Esophagus muscularis mucosa (tissue), 4 donors: ENCODE data around the gene TMED10. TPM values are rescaled to one million over a fixed set of nuclear protein-coding genes. Genes with fewer than 3 reads are reported as not detected.

ENCODE experiments used
- DNase-seq: peaks from one replicate; pipeline ENCODE4 v3.0.0-alpha.2; 2017; ENCODE audit errors: extremely low spot score
- H3K27ac ChIP-seq, 4 donors: fragments of 200-600 bp; sonication (generic); replicated peaks in 1 of 4; 1 replicate in 3 of 4; 2 replicates in 1 of 4; pipeline ENCODE4 v1.5.1; 2016 to 2019; ENCODE audit warnings: mild to moderate bottlenecking in 1 of 4
- H3K27me3 ChIP-seq, 4 donors: fragments of 200-600 bp; sonication (generic); one replicate each; pipeline versions ENCODE4 v1.5.1 to v1.6.0; 2016 to 2019
- H3K36me3 ChIP-seq, 4 donors: fragments of 200-600 bp; sonication (generic); one replicate each; pipeline ENCODE4 v1.5.1; 2016 to 2019
- H3K4me1 ChIP-seq, 4 donors: fragments of 200-600 bp; sonication (generic); one replicate each; pipeline ENCODE4 v1.5.1; 2016 to 2019
- H3K4me3 ChIP-seq, 4 donors: fragments of 200-600 bp; sonication (generic); 1 replicate in 2 of 4; 2 replicates in 2 of 4; pipeline ENCODE4 v1.5.1; 2016 to 2019; ENCODE audit warnings: mild to moderate bottlenecking in 4 of 4, moderate library complexity in 1 of 4
- H3K9me3 ChIP-seq, 4 donors: fragments of 200-600 bp; sonication (generic); 1 replicate in 3 of 4; 2 replicates in 1 of 4; pipeline ENCODE4 v1.5.1; 2016 to 2019
- EP300 ChIP-seq: sonication (generic); formaldehyde crosslinking; IDR thresholded peaks from one replicate; pipeline ENCODE4 v1.6.1; 2017; ENCODE audit warnings: antibody characterized with exemption
- POLR2A ChIP-seq: fragments of 450-650 bp; IDR thresholded peaks from one replicate; pipeline ENCODE4 v1.6.1; 2017; ENCODE audit warnings: antibody characterized with exemption, moderate library complexity, mild to moderate bottlenecking, low read depth
- POLR2AphosphoS5 ChIP-seq, 2 donors: sonication (generic); formaldehyde crosslinking; IDR thresholded peaks; one replicate each; pipeline ENCODE4 v1.6.1; 2017; ENCODE audit warnings: antibody characterized with exemption in 2 of 2
- WGBS: methylation state at CpG from one replicate; pipeline ENCODE4 v1.1.5; 2018; 5-methylcytosine and 5-hydroxymethylcytosine counted together
- intact Hi-C: fragments of 100-400 bp; cut with DNase I; formaldehyde crosslinking; loops from one replicate; pipeline ENCODE4 v1.15.1; 2023
- total RNA-seq, 4 donors: library from RNA; depleted of rRNA; stranded (reverse); fragments of >200 nt; gene quantifications; one replicate each; pipeline versions ENCODE4 v1.1.0 to v1.2.1, GENCODE V29; 2016
- TF ChIP-seq, protein P1 (sequence below), 3 experiments: fragments of 200-600 bp in 2 of 3; fragments of 450-650 bp in 1 of 3; sonication (generic) in 2 of 3; IDR thresholded peaks; one replicate each; pipeline ENCODE4 v1.5.1; 2017 to 2019; ENCODE audit warnings: antibody characterized with exemption in 3 of 3, mild to moderate bottlenecking in 2 of 3, moderate library complexity in 1 of 3

The TMED10 gene
- total RNA-seq, 4 donors from 2014 or later: 115 to 164 (median 129) TPM

DNA sequence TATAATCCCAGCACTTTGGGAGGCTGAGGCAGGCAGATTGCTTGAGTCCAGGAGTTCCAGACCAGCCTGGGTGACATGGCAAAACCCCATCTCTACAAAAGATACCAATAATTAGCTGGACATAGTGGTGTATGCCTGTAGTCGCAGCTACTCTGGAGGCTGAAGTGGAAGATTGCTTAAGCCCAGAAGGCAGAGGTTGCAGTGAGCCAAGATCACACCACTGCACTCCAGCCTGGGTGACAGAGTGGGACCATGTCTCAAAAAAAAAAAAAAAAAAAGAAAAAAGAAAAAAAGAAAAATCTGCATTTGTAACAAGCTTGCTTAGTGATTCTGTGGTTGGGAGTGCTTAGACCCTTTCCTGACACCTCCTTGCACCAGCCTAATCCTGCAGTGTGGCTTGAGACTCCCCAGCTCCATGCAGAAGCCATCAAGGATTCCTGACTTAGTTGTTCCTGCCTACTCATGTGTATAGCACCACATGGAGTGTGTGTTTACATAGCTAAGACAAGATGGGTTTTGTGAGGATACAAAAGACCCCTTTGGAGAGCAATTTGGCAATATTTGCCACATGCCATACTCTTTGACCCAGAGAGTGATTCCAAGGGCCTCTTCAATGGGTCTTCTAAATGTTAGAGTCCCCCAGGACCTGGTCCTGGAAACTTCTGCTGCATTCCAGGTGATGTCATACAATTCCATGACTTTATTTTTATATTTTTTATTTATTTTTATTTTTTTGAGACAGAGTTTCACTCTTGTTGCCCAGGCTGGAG is 5.1 kb upstream of the TMED10 start:
- intact Hi-C loops: no loop called here
- no peak overlapping the region for H3K4me3 ChIP-seq
- TF ChIP-seq, protein P1, sequence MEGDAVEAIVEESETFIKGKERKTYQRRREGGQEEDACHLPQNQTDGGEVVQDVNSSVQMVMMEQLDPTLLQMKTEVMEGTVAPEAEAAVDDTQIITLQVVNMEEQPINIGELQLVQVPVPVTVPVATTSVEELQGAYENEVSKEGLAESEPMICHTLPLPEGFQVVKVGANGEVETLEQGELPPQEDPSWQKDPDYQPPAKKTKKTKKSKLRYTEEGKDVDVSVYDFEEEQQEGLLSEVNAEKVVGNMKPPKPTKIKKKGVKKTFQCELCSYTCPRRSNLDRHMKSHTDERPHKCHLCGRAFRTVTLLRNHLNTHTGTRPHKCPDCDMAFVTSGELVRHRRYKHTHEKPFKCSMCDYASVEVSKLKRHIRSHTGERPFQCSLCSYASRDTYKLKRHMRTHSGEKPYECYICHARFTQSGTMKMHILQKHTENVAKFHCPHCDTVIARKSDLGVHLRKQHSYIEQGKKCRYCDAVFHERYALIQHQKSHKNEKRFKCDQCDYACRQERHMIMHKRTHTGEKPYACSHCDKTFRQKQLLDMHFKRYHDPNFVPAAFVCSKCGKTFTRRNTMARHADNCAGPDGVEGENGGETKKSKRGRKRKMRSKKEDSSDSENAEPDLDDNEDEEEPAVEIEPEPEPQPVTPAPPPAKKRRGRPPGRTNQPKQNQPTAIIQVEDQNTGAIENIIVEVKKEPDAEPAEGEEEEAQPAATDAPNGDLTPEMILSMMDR (IDR thresholded peaks at IDR 0.05): no peak
- TF ChIP-seq POLR2A (no peak), POLR2AphosphoS5 (IDR thresholded peaks at IDR 0.05) (no peak), EP300 (no peak)
- no peak for DNase-seq
- WGBS: 100% methylated on average over 1 of the region's 1 CpG
- no peaks in the 10 kb centered on the region for H3K9me3 ChIP-seq
- no peaks in the 10 kb centered on the region for H3K27me3 ChIP-seq
- H3K4me1 ChIP-seq: peaks cover 3 to 17% (median 15%) of the 10 kb centered on the region in 4 donors
- H3K27ac ChIP-seq: no peak overlapping the region
- H3K36me3 ChIP-seq: no peaks in the 10 kb centered on the region

DNA sequence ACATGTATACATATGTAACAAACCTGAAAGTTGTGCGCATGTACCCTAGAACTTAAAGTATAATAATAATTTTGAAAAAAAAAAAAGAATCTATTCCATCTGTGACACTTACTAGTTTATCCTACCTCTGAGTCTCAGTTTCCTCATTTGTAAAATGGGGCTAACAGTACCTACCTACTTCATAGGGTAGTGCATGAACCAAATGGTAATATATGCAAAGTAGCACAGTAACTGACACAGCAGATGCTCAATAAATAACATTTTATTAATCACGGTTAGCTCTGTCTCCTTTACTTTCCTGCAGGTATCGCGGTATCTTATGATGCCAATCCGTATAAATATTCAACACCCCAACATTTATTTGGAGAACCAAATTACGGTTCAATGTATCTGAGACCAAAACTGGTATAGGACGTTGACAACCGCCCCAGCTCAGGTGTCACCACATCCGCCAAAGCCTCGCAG is 703 bp downstream of the TMED10 start:
- peaks cover 0 to 4% (median 0%) of the 10 kb centered on the region in 4 donors for H3K36me3 ChIP-seq
- H3K4me3 ChIP-seq: peak overlapping the region; percentile 83 to 96 (median 88)
- H3K9me3 ChIP-seq: no peaks in the 10 kb centered on the region
- no peak for DNase-seq
- intact Hi-C loops: loop anchor here (5.0 kb wide), 2 partner anchors 102 to 122 kb away; partner anchors contain the start of gene FOS
- H3K27ac ChIP-seq: peak overlapping the region; percentile 94 to 99 (median 97)
- TF ChIP-seq EP300 (no peak), POLR2AphosphoS5 (IDR thresholded peaks at IDR 0.05) (peak in 1 of 2 donors; percentile 3), POLR2A (no peak)
- TF ChIP-seq, protein P1 (IDR thresholded peaks at IDR 0.05): no peak
- H3K4me1 ChIP-seq: peaks cover 29 to 48% (median 38%) of the 10 kb centered on the region in 4 donors
- WGBS: 9% methylated on average over 9 of the region's 10 CpGs
- no peaks in the 10 kb centered on the region for H3K27me3 ChIP-seq

DNA sequence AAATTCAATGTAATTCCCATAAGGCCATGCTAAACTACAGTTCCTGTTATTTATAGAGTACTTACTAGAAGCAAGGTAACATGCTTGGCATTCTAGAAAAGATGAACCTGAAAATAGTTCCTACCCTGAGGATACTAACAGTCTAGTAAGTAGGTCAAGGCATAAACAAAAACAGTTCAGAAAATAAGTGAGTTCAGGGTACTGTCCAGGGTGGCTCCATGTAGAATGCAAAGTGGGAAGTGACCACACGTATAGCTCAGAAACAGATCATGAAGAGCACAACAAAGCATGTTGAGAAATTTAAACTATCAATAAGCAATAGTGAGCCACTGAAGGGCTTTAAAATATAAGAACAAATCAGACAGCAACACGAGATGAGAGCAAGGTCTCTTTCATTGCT is 2.3 kb downstream of the TMED10 start:
- H3K9me3 ChIP-seq: no peaks in the 10 kb centered on the region
- peaks cover 34 to 59% (median 52%) of the 10 kb centered on the region in 4 donors for H3K4me1 ChIP-seq
- 36% methylated on average over 2 of the region's 2 CpGs for whole genome bisulfite sequencing
- H3K27ac ChIP-seq: peak overlapping the region in 1 of 4 donors; percentile 99
- DNase-seq: no peak
- no peak for TF ChIP-seq EP300
- TF ChIP-seq, protein P1 (IDR thresholded peaks at IDR 0.05): no peak
- TF ChIP-seq POLR2A: no peak
- TF ChIP-seq POLR2AphosphoS5 (IDR thresholded peaks at IDR 0.05): no peak
- peaks cover 0 to 4% (median 0%) of the 10 kb centered on the region in 4 donors for H3K36me3 ChIP-seq
- no peaks in the 10 kb centered on the region for H3K27me3 ChIP-seq
- intact Hi-C loops: loop anchor here (5.0 kb wide), 1 partner anchor 42 kb away; no protein-coding TSS in a partner anchor
- H3K4me3 ChIP-seq: peak overlapping the region in 1 of 4 donors; percentile 24

DNA sequence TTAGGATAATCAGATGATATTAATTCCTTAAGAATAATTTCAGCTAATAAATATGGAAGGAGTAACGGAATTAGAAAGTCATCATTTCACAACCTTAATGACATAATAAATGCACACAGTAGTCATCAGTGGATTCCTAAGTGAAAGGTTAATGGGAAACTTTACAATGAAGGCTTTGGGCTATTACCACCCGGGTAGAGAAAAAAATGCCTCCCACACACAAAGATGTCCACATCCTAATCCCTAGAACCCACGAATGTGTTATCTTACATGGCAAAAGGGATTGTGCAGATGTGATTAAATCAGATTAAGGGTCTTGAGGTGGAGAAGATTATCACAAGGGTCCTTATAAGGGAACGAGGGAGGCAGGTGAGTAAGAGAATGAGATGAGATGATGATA is 5.6 kb downstream of the TMED10 start:
- peaks cover 0 to 4% (median 0%) of the 10 kb centered on the region in 4 donors for H3K36me3 ChIP-seq
- no peaks in the 10 kb centered on the region for H3K27me3 ChIP-seq
- H3K4me3 ChIP-seq: no peak overlapping the region
- H3K27ac ChIP-seq: no peak overlapping the region
- WGBS: 76% methylated on average over 4 of the region's 4 CpGs
- TF ChIP-seq POLR2A: no peak
- no peak for TF ChIP-seq POLR2AphosphoS5 (IDR thresholded peaks at IDR 0.05)
- no peak for TF ChIP-seq EP300
- TF ChIP-seq, protein P1 (IDR thresholded peaks at IDR 0.05): no peak
- no peak for DNase-seq
- H3K9me3 ChIP-seq: no peaks in the 10 kb centered on the region
- intact Hi-C loops: loop anchor here (5.0 kb wide), 1 partner anchor 38 kb away; no protein-coding TSS in a partner anchor
- peaks cover 53 to 90% (median 83%) of the 10 kb centered on the region in 4 donors for H3K4me1 ChIP-seq
